MM.1S (cell line): ENCODE measurements around the gene FAM170B.

Experiments
- CTCF ChIP-seq: fragments of 300-600 bp; sonication (generic); IDR thresholded peaks from 2 replicates; pipeline ENCODE4 v1.5.1; 2016; ENCODE audit warnings: antibody characterized with exemption, low read length, mixed read lengths
- EZH2 ChIP-seq: fragments of 300-600 bp; sonication (generic); optimal IDR thresholded peaks from 2 replicates; pipeline ENCODE3; 2017; ENCODE audit warnings: low read depth, mild to moderate bottlenecking, antibody characterized with exemption, low read length, mixed read lengths
- EZH2phosphoT487 ChIP-seq: fragments of 300-600 bp; sonication (generic); IDR thresholded peaks from 2 replicates; pipeline ENCODE4 v1.6.1; 2018; ENCODE audit warnings: antibody characterized with exemption, low read length

- TF ChIP-seq EZH2 (no peak), EZH2phosphoT487 (no peak), CTCF (no peak)
These were observed 31.4 kb upstream of the FAM170B start for GRCh38 chr10:49165259-49165658.
